GM15510 (cell line): ENCODE results near the gene NF2.

ENCODE experiments used
- POLR2A ChIP-seq: IDR thresholded peaks from 3 replicates; pipeline ENCODE4 v1.6.1; 2011; ENCODE audit warnings: borderline replicate concordance; ENCODE audit not compliant: insufficient read length; ENCODE audit errors: extremely low read depth

Gene NF2

DNA sequence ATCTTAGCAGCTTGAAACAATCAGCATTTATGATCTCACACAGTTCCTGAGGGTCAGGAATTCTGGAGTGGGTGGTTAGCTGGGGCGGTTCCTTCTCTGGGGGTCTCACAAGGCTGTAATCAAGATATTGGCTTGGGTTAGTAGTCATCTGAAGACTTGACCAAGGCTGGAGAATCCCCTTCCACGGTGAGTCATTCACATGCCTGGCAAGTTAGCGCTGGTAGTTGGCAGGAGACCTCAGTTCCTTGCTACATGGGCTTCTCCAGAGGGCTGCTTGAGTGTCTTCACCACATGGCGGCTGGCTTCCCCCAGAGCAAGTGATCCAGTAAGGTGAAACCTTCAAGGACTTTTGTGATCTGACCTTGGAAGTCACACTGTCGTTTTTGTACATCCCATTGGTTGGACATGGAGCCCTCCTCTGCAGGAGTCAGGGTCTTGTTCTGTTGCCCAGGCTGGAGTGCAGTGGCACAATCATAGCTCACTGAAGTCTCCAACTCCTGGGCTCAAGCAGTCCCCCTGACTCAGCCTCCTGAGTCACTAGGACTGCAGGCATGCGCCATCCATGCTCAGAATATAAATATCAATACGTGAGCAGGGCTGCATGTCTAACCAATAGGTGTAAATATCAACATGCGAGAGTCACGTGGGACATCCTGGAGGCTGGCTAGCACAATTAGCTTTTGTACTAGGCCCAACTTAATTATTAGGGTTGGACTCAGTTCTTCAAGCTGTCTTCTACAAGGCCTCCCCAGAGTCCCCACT, 15.3 kb upstream of the NF2 start:
- no peak for TF ChIP-seq POLR2A

DNA sequence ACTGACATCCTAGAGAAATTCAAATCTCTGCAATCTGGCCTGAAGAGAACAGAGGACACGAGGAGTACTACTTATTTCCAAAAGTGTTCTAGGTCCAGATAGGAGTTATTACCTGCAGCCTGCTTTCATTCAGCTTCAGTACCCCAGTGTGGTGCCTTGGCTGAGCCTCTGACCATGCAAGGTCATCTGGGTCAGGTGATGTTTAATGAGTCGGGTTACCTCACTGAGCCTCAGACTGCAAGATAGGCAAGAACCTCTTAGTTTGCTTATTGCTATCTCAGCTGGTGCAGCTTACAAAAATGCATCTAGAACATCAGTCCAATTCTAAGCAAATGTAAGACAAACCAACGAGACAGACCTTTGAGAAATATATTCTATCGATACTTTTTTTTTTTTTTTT, 9.5 kb upstream of the NF2 start:
- TF ChIP-seq POLR2A, result no peak

DNA sequence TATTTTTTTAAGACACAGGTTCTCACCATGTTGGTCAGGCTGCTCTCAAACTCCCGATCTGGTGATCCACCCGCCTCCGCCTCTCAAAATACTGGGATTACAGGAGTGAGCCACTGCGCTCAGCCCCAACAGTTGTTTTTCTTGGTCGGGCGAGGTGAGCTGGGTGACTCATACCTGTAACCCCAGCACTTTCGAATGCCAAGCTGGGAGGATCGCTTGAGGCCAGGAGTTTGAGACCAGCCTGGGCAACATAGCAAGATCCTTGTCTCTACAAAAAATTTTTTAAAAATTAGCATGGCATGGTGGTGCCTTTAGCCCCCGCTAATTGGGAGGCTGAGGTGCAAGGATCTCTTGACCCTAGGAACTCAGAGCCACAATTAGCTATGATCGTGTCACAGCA, 7.0 kb upstream of the NF2 start:
- no peak for TF ChIP-seq POLR2A

DNA sequence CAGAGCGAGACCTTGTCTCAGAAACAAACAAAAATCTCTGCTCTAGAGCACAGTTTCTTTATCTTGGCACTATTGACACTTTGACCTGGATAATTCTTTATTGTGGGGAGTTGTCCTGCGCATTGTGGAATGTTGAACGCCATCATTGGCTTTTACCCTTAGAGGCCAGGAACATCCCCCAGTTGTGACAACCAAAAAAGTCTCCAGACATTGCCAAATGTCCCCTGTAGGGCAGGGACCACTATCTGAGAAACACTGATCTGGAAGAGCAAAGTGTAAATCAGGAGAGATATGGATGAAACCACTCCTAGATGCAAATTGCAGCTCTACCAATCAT, 4.8 kb upstream of the NF2 start:
- TF ChIP-seq POLR2A, result no peak

DNA sequence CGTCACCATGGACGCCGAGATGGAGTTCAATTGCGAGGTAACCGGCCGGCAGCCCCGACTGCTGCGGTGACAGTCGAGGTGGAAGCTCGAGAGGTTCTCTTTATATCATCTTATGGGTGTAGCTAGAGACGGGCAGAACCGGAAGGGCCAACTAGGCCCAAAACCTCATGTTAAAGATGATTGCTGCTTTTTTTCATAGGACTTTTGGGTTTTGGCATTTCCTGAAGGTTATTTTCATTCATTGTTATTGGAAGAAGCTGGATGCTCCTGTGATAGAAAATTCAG, 585 bp downstream of the NF2 start:
- no peak for TF ChIP-seq POLR2A

DNA sequence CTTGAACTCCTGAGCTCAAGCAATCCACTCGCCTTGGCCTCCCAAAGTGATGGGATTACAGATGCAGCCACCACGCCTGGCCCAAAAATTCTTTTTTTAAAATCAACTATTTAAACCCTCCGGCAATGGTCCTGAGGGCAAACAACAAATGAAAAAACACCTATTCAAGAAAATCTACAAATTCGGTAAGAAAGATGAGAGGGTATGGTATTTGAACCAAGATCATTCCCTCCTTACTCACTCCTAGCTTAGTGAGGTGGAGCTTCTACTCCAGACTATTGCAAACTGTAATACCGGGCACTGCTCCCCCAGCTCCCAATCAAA, 2.1 kb downstream of the NF2 start:
- TF ChIP-seq POLR2A, result no peak

DNA sequence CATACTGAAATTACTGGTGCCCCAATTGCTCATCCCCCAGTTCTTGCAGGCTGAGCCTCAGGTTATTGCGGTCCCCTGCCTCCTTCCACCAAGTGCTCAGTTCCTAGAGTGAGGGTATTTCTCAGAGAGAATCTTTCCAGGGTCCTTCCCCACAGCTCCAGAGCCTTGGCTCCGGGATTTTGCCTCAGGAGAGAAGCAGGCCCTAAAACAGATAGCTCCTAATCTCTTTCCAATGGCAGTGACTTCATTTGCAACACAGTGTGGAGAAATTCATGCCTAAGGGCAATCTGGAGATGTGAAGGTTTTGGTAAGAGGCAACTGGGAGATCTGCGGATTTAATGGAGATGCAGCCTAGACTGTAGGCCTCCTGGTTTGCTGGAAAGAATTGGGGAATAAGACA, 2.9 kb downstream of the NF2 start:
- no peak for TF ChIP-seq POLR2A

DNA sequence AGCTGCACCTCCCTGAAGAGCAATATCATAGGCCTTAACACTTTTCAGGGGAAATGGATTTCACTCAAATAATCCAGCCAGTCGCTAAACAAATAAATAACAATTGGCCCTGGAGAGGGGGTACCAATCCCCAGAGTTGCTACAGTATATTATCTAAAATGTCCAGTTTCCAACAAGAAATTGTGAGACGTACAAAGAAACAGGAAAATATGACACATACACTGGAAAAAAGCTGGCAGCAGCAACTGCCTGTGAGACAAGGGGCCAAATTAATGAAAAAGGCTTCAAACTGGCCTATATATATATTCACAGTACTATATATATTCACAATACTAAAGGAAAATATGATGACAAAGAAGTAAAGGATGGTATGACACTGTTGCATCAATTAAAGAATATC, 4.0 kb downstream of the NF2 start:
- no peak for TF ChIP-seq POLR2A

DNA sequence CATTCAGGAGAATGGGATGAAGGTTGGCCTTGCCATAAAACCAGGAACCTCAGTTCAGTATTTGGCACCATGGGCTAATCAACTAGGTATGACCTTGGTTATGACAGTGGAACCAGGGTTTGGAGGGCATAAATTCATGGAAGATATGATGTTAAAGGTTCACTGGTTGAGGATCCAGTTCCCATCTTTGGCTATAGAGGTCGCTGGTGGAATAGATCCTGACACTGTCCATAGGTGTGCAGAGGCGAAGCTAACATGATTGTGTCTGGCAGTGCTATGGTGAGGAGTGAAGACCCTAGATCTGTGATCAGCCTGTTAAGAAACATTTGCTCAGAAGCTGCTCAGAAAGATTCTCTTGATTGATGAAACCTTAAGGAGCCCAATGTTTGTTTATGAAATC, 5.7 kb downstream of the NF2 start:
- TF ChIP-seq POLR2A, result no peak

DNA sequence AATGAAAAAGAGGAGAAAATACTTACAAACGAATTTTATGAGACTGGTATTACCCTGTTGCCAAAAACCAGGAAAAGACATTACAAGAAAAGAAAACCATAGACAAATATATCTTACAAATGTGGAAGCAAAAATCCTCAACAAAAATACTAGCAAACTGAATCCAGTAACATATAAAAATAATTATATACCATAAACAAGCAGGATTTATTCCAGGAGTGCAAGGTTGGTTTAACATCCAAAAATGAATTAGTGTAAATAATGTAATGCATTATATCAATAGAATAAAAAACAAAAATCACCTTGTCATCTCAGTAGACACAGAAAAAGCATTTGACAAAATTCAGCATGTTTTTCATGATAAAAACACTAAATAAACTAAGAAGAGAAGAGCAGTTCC, 7.3 kb downstream of the NF2 start:
- no peak for TF ChIP-seq POLR2A

DNA sequence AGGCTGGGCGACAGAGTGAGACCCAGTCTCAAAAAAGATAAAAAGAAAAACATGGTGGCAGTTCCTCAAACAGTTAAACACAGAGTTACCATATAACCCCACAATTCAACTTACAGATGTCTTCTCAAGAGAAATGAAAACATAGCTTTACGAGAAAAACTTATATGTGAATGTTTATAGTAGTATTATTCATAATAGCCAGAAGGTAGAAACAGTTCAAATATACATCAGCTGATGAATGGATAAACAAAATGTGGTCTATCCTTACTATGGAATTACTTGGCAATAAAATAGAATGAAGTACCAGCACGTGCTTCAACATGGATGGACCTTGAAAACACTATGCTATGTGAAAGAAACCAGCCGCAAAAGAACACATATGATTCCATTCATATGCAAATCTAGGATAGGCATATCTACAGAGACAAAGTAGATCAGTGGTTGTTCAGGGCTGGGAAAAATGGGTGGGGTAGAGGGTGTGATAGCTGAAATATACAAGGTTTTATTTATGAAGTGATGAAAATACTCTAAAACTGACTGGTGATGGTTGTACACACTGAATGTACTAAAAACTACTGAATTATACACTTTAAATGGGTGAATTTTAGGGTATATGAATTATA, 12.4 kb downstream of the NF2 start:
- no peak for TF ChIP-seq POLR2A

DNA sequence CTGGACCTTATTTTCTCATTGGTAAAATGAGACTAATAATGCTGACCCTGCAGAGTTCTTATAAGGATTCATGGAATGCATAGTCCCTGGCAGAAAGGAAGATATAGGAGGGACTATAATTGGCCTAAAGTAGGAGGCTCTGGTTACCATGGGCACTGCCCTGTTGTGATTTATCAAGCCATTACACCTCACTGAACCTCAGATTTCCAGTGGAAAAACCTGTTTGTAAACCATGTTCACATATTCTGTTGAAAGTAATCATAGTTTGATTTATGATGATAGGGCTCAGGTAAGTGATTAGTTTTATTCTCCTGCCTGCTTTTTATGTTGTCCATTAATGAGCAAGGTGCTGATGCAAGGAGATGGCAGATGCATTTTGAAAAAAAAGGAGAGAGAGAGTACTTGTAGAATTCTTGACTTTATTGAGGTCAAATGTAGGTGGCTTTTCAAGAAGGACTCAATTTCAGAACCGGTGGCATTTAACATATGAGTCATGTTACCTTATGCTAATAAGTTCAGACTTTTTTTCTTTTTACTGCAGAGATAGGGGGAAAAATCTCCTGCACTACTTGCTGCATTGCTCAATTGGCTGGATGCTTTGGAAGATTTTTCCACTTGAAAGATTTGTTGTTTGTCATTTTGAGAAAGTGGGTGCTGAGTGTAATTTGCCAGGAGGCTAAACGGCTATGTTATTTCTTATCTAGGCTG, 14.6 kb downstream of the NF2 start:
- no peak for TF ChIP-seq POLR2A

DNA sequence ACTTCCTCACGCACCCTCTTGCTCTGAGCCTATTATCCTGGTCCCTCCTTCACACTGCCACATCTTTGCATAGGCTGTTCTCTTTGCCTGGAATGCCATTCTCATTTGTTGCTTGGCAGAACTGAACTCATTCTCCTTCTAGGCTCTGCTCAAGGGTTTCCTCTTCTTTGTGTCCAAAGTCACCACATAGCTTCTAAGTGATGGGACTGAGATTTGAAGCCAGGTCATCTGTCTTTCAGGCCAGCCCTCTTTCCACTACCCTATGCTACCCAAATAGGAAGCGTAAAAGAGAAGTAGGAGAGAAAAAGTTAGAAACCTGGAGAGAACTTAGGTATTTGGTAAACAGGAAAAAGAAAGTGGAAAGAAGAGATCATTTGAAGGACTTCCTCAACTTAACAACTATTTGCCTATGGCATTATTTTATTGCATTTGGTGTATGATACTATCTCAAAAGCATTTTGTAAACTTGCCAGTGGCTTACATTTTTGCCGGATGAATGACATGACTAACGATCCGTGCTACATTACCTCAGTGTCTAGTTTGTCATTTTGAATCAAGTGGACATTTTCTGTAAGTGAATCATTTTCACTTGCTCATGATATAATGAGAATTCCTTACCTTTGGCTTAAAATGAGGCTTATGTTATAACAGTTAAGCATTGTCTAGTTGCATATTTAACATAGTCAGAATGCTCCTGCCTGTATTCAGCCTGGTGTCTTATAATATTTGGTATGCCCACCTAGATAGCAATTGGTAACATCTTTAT, 18.5 kb downstream of the NF2 start:
- no peak for TF ChIP-seq POLR2A

DNA sequence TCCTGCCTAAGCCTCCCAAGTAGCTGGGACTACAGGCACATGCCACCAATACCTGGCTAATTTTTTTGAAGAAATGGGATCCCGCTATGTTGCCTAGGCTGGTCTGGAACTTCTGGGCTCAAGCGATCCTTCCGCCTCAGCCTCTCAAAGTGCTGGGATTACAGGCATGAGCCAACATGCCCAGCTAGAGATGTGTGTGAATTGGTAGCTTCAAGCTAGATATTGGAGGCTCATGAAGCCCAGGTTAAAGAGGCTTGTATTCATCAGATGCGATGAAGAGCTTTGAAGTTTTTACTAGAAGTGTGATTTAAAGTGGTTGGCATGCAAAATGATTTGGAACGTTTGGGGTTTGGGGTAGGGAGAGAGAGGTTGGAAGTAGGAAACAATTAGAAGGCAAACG, 19.6 kb downstream of the NF2 start:
- no peak for TF ChIP-seq POLR2A

DNA sequence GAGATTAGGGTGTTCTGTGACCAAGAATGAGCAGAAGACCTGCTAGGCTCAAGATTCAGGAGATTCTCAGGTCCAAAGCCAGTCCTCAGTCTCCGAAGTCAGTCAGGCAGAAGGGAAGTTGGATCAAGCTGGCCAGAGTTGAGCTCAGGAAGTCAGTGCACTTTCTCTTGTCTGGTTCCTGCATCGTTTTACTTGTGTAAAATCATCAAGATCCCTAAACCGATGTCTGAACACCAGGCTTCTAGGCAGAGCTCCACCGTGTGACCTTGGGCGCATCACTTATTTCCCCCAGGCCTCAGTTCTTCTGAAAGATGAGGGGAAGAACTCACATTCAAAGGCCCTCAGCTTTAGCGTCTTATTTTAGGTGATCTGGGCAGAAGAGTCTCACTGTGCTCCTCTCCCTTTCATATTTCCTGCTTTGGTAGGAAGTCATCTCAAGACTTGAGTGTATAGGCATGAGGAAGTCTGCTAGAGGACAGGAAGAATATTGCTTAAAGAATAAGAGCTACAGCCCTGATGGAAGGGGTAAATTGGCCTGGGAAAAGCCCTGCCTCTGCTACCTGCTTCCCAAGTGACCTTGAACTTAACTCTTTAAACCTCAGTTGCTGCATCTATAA, 20.2 kb downstream of the NF2 start:
- no peak for TF ChIP-seq POLR2A
